ENCODE data around the gene WWC1. TPM values are rescaled to one million over a fixed set of nuclear protein-coding genes. Genes with fewer than 3 reads are reported as not detected.

The WWC1 gene
- total and polyA plus RNA-seq, 9 of the 15 experiments (the other 6 are each of a cell fraction or from before 2014, with no cell fraction given): under 0.01 to 0.54 (median 0.42) TPM; not detected in 6

DNA sequence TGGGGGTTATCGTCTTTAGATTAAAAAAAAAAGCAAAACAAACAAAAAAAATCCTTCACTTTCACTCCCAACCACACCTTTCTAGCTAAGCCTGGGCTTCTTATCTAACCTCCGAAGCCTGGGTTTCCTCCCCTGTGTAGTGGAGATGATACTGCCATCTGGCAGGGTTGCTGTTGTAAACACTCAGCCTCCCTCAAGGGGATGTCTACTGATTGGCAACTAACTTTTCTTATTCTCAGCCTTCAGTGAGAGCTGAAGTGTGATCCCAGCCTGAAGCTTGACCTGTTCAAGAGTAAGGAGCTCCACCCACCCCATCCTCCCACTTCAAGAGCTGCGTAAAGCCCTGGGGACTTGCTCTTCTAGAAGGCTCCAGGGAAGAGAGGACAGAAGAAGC lies 21.5 kb upstream of the WWC1 start (continued):
- TF ChIP-seq HNRNPH1 (optimal IDR thresholded peaks at IDR 0.05; ENCODE audit: low read depth, low read length): no peak
- no peak for TF ChIP-seq ZKSCAN8 (CRISPR knock-in tag; IDR thresholded peaks at IDR 0.05)
- TF ChIP-seq, protein P1, sequence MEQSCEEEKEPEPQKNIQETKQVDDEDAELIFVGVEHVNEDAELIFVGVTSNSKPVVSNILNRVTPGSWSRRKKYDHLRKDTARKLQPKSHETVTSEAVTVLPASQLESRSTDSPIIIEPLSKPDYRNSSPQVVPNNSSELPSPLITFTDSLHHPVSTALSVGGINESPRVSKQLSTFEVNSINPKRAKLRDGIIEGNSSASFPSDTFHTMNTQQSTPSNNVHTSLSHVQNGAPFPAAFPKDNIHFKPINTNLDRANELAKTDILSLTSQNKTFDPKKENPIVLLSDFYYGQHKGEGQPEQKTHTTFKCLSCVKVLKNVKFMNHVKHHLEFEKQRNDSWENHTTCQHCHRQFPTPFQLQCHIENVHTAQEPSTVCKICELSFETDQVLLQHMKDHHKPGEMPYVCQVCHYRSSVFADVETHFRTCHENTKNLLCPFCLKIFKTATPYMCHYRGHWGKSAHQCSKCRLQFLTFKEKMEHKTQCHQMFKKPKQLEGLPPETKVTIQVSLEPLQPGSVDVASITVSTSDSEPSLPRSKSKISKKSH (CRISPR knock-in tag; IDR thresholded peaks at IDR 0.05): no peak
- TF ChIP-seq, protein P2, sequence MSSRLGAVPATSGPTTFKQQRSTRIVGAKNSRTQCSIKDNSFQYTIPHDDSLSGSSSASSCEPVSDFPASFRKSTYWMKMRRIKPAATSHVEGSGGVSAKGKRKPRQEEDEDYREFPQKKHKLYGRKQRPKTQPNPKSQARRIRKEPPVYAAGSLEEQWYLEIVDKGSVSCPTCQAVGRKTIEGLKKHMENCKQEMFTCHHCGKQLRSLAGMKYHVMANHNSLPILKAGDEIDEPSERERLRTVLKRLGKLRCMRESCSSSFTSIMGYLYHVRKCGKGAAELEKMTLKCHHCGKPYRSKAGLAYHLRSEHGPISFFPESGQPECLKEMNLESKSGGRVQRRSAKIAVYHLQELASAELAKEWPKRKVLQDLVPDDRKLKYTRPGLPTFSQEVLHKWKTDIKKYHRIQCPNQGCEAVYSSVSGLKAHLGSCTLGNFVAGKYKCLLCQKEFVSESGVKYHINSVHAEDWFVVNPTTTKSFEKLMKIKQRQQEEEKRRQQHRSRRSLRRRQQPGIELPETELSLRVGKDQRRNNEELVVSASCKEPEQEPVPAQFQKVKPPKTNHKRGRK (tag; IDR thresholded peaks at IDR 0.05): 0 out of 2 replicates have a peak, but pooled peaks have one; percentile 31
- TF ChIP-seq CBFA2T3 (IDR thresholded peaks at IDR 0.05): peak; percentile 72
- no peak for TF ChIP-seq ETV5 (CRISPR knock-in tag; IDR thresholded peaks at IDR 0.05; ENCODE audit: low read depth)

DNA sequence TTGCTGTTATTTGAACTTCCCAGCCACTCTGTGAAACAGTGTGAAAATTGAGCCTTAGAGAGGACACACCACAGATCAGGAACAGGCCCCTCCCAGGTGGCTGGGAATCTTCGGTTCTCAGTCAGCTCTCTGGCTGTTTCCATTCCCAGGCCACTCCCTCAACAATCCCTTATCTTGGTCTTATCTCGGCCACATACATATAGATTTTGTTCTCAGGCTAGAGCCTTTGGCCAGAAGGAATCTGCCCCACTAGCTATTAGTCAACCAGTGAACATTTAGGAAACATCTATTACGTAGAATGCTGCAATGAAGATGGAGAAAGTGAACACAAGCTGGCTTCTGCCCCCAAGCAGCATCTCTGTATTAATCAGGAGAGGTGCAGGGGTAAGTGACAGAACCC lies 21.0 kb upstream of the WWC1 start:
- CTCF ChIA-PET (ENCODE audit: low intra/inter-chr PET ratio): interaction anchor here (0.6 to 1.8 kb wide), 3 partner anchors 111 to 1978 kb away, joined by 3 to 11 read pairs (median 5); no protein-coding TSS in a partner anchor
- Histone ChIP-seq H3K36me3 (ENCODE audit: control insufficient read depth, insufficient read depth, low read length) (no peaks in the 10 kb centered on the region), H3K9me1 (ENCODE audit: control insufficient read depth, insufficient read depth, low read length) (no peaks in the 10 kb centered on the region), H3K9ac (ENCODE audit: insufficient read depth in 1 of 2, low read depth in 2 of 2, low read length in 2 of 2) (no peak overlapping the region), H3K27ac (ENCODE audit: extremely low read depth, low read depth, low read length) (no peak overlapping the region), H3K27me3 (ENCODE audit: control insufficient read depth in 2 of 2, insufficient read depth in 2 of 2, low read length in 2 of 2) (peaks cover 2 to 18% of the 10 kb centered on the region in 2 experiments; a peak in 3 of 5 replicates), H3K4me2 (ENCODE audit: insufficient read depth, low read length) (no peak overlapping the region), H3K4me3 (no peak overlapping the region), H3K79me2 (ENCODE audit: control insufficient read depth, insufficient read depth, low read length) (no peaks in the 10 kb centered on the region), H2AFZ (ENCODE audit: low read depth, low read length) (no peak overlapping the region), H3K4me1 (replicated peaks in 1 of 2; ENCODE audit: control insufficient read depth in 2 of 2, insufficient read depth in 2 of 2, low read length in 2 of 2) (peaks cover 0 to 5% of the 10 kb centered on the region in 2 experiments; a peak in 2 of 5 replicates), H4K20me1 (replicated peaks; ENCODE audit: control insufficient read depth, insufficient read depth, low read length) (0 out of 2 replicates have a peak, but pooled peaks cover 6% of the 10 kb centered on the region), H3K9me3 (replicated peaks; ENCODE audit: control insufficient read depth, insufficient read depth, low read depth, low read length) (no peaks in the 10 kb centered on the region)
- BruUV-seq (replicated peaks): no TSS peak
- 6% methylated on average over 3 of the region's 3 CpGs for WGBS (ENCODE audit: insufficient coverage, low coverage, missing lambda C conversion rate)
- DNase-seq (ENCODE audit: extremely low read depth in 1 of 4, low spot score in 3 of 4) (no peak), ATAC-seq (no peak), FAIRE-seq (no peak)
- in situ Hi-C loops (cut with MboI): loop anchor here (10.0 to 25.0 kb wide), 2 partner anchors 164 to 392 kb away; no protein-coding TSS in a partner anchor
- TF ChIP-seq TGIF2 (CRISPR knock-in tag; IDR thresholded peaks at IDR 0.05) (no peak), RBBP5 (IDR thresholded peaks at IDR 0.05; ENCODE audit: borderline replicate concordance, insufficient read depth, low read length, poor library complexity, severe bottlenecking) (no peak)
- intact Hi-C loops (cut with micrococcal nuclease): no loop called here
- POLR2A ChIA-PET: no interaction called here

All from K562 (cell line).